22Rv1 (cell line): Measurements from ENCODE around the gene ONECUT1.

Experiments used
- ZFX ChIP-seq: fragments of 450-650 bp; IDR thresholded peaks from 2 replicates; pipeline ENCODE4 v1.6.1; 2017; ENCODE audit warnings: antibody characterized with exemption, borderline replicate concordance
- TF ChIP-seq, protein P1 (sequence below): fragments of 450-650 bp; IDR thresholded peaks from 2 replicates; pipeline ENCODE4 v1.5.1; 2017; ENCODE audit warnings: mild to moderate bottlenecking

DNA sequence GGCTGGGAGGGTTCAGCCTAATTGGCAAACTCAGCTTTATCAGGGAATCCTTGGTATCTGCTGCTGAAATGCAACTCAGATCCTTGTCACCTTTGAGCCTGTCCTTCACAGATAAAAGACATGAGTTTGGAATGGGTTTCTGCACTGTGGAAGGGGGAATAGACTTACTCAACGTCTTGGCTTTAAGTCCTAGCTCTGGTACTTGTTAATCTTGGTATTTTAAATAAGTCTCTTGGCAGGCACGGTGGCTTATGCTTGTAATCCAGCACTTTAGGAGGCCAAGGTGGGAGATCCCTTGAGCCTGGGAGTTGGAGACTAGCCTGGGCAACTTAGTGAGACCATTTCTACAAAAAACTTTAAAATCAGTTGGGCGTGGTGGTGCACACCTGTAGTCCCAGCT is 55.8 kb downstream of the ONECUT1 start:
- TF ChIP-seq, protein P1, sequence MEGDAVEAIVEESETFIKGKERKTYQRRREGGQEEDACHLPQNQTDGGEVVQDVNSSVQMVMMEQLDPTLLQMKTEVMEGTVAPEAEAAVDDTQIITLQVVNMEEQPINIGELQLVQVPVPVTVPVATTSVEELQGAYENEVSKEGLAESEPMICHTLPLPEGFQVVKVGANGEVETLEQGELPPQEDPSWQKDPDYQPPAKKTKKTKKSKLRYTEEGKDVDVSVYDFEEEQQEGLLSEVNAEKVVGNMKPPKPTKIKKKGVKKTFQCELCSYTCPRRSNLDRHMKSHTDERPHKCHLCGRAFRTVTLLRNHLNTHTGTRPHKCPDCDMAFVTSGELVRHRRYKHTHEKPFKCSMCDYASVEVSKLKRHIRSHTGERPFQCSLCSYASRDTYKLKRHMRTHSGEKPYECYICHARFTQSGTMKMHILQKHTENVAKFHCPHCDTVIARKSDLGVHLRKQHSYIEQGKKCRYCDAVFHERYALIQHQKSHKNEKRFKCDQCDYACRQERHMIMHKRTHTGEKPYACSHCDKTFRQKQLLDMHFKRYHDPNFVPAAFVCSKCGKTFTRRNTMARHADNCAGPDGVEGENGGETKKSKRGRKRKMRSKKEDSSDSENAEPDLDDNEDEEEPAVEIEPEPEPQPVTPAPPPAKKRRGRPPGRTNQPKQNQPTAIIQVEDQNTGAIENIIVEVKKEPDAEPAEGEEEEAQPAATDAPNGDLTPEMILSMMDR = no peak
- no peak for TF ChIP-seq ZFX
